Pancreas (tissue), 10 donors: Measurements from ENCODE around the gene EPHA8. TPM values are rescaled to one million over a fixed set of nuclear protein-coding genes. Genes with fewer than 3 reads are reported as not detected.

Experiments used
- ATAC-seq, 4 donors: fragments of 200-7000 bp; cut with Tn5 transposase; one replicate each; pipeline versions ENCODE4 v1.8.0 to v1.9.1; 2020; ENCODE audit warnings: mild to moderate bottlenecking in 4 of 4, moderate library complexity in 4 of 4
- DNase-seq, 6 donors: peaks; one replicate each; pipeline ENCODE4 v3.0.0-alpha.2; 2020
- FAIRE-seq: peaks from 2 replicates; lab custom pipeline; 2012; peaks lifted over from hg19 to GRCh38; lab: Jason Lieb, UNC
- H3K27ac ChIP-seq, 4 donors: fragments of 200-600 bp; sonication (generic); 1 replicate in 3 of 4; 2 replicates in 1 of 4; pipeline versions ENCODE4 v1.5.0 to v1.8.0; 2020
- H3K27me3 ChIP-seq, 4 donors: fragments of 200-600 bp; one replicate each; pipeline ENCODE4 v1.8.0; 2021
- H3K36me3 ChIP-seq, 3 donors: fragments of 200-600 bp; sonication (generic) in 1 of 3; one replicate each; pipeline versions ENCODE4 v1.5.0 to v1.8.0; 2020 to 2021
- H3K4me1 ChIP-seq, 3 donors: fragments of 200-600 bp; one replicate each; pipeline ENCODE4 v1.8.0; 2021
- H3K4me3 ChIP-seq, 4 donors: fragments of 200-600 bp; sonication (generic) in 2 of 4; one replicate each; pipeline versions ENCODE4 v1.5.0 to v1.8.0; 2020 to 2021
- H3K9me3 ChIP-seq, 4 donors: fragments of 200-600 bp; one replicate each; pipeline ENCODE4 v1.8.0; 2021
- WGBS, 2 donors: extraction: QIAGEN DNeasy Blood & Tissue Kit; methylation state at CpG; one replicate each; pipeline ENCODE4 v1.1.7; 2013; 5-methylcytosine and 5-hydroxymethylcytosine counted together
- intact Hi-C, 3 donors: fragments of 100-400 bp; cut with DNase I; formaldehyde crosslinking; loops; one replicate each; pipeline versions ENCODE4 v1.11.1 to v1.14.2; 2022
- polyA plus RNA-seq, 2 donors: library from polyadenylated mRNA; stranded (reverse); fragments of 200-250 nt; gene quantifications; one replicate each; pipeline ENCODE4 v1.2.3, GENCODE V29; 2013
- total RNA-seq, 6 donors: library from RNA; stranded (reverse); fragmentation: NEBNext Ultra II Directional in 4 of 6; extraction: Animal tissue kit (Norgen Biotek cat#: 25700) in 4 of 6; gene quantifications; one replicate each; pipeline versions ENCODE4 v1.2.1 to v1.2.4, GENCODE V29; 2021 to 2023
- TF ChIP-seq, protein P1 (sequence below), 4 donors: fragments of 200-600 bp; sonication (generic) in 3 of 4; IDR thresholded peaks; one replicate each; pipeline versions ENCODE4 v1.5.0 to v1.8.0; 2021; ENCODE audit warnings: antibody characterized with exemption in 4 of 4
- donor health status: healthy with polysubstance abuse.
- donor health status: DM: no; HTN: no; CAD: no; lungs with moderate emphysema.
- donor health status: DM: no; HTN: no; CAD: no.
- donor health status: control.
- donor health status: control.
- donor health status: Bipolar disorder and iron deficiency.
- donor health status: DM: yes; HTN: yes; CAD: no.
- donor health status: DM: no; HTN: no; CAD: no.
- donor health status: DM: no; HTN: no; CAD: no.
- donor health status: DM: yes; HTN: yes; CAD: no.

The EPHA8 gene
- total and polyA plus RNA-seq, 8 donors, result 0.57 to 8.1 (median 1.2) TPM

DNA sequence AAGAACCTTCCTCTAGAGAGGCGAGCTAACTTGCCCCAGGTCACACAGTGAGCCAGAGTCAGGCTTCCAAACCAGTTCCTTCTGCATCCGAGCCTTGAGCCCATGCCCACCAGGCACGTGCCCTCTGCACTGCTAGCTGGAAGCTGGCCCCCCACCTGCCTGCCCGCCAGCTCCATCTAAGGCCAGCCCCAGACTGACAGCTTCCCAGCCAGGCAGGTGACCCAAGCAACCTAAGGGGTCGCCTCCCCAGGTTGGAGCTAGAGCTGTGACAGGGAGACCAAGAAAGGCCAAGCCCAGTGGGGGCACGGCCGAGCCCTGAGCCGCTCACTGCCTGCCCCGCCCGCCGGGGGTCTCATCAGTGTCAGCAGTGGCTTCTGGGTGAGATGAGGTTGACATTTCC lies 53.3 kb downstream of the EPHA8 start:
- Histone ChIP-seq H3K4me3 (no peak overlapping the region), H3K27ac (no peak overlapping the region), H3K27me3 (no peaks in the 10 kb centered on the region), H3K4me1 (no peaks in the 10 kb centered on the region), H3K9me3 (no peaks in the 10 kb centered on the region), H3K36me3 (no peaks in the 10 kb centered on the region)
- TF ChIP-seq, protein P1, sequence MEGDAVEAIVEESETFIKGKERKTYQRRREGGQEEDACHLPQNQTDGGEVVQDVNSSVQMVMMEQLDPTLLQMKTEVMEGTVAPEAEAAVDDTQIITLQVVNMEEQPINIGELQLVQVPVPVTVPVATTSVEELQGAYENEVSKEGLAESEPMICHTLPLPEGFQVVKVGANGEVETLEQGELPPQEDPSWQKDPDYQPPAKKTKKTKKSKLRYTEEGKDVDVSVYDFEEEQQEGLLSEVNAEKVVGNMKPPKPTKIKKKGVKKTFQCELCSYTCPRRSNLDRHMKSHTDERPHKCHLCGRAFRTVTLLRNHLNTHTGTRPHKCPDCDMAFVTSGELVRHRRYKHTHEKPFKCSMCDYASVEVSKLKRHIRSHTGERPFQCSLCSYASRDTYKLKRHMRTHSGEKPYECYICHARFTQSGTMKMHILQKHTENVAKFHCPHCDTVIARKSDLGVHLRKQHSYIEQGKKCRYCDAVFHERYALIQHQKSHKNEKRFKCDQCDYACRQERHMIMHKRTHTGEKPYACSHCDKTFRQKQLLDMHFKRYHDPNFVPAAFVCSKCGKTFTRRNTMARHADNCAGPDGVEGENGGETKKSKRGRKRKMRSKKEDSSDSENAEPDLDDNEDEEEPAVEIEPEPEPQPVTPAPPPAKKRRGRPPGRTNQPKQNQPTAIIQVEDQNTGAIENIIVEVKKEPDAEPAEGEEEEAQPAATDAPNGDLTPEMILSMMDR (IDR thresholded peaks at IDR 0.05), result no peak
- intact Hi-C loops, result no loop called here
- WGBS, 2 donors, result 47 to 49% methylated on average over 11 of the region's 11 CpGs
- DNase-seq (no peak), FAIRE-seq (no peak), ATAC-seq (no peak)

GRCh38 chr1:22618056-22618455 lies 54.8 kb downstream of the EPHA8 start:
- Histone ChIP-seq H3K27ac (no peak overlapping the region), H3K27me3 (no peaks in the 10 kb centered on the region), H3K4me1 (no peaks in the 10 kb centered on the region), H3K36me3 (no peaks in the 10 kb centered on the region), H3K4me3 (no peak overlapping the region), H3K9me3 (no peaks in the 10 kb centered on the region)
- 40 to 41% methylated on average over 16 of the region's 16 CpGs for WGBS, 2 donors
- no peak for DNase-seq
- intact Hi-C loops, result no loop called here
- TF ChIP-seq, protein P1 (IDR thresholded peaks at IDR 0.05), result no peak
- no peak for FAIRE-seq
- no peak for ATAC-seq

GRCh38 chr1:22619252-22619651 lies 56.0 kb downstream of the EPHA8 start:
- no peak for ATAC-seq
- no peaks in the 10 kb centered on the region for H3K9me3 ChIP-seq
- H3K27ac ChIP-seq, result no peak overlapping the region
- DNase-seq, result no peak
- WGBS, 2 donors, result 67 to 73% methylated on average over 7 of the region's 7 CpGs
- TF ChIP-seq, protein P1 (IDR thresholded peaks at IDR 0.05), result no peak
- H3K4me3 ChIP-seq, result no peak overlapping the region
- no peaks in the 10 kb centered on the region for H3K27me3 ChIP-seq
- intact Hi-C loops, result no loop called here
- no peaks in the 10 kb centered on the region for H3K4me1 ChIP-seq
- no peaks in the 10 kb centered on the region for H3K36me3 ChIP-seq
- FAIRE-seq, result no peak

GRCh38 chr1:22619798-22620197 lies 56.5 kb downstream of the EPHA8 start:
- WGBS, 2 donors, result 48 to 57% methylated on average over 12 of the region's 12 CpGs
- Histone ChIP-seq H3K27me3 (no peaks in the 10 kb centered on the region), H3K36me3 (no peaks in the 10 kb centered on the region), H3K27ac (no peak overlapping the region), H3K4me3 (no peak overlapping the region), H3K4me1 (no peaks in the 10 kb centered on the region), H3K9me3 (no peaks in the 10 kb centered on the region)
- intact Hi-C loops, result no loop called here
- TF ChIP-seq, protein P1 (IDR thresholded peaks at IDR 0.05), result no peak
- DNase-seq (no peak), FAIRE-seq (no peak), ATAC-seq (no peak)

GRCh38 chr1:22621761-22622160 lies 58.5 kb downstream of the EPHA8 start:
- Histone ChIP-seq H3K27ac (no peak overlapping the region), H3K4me1 (no peaks in the 10 kb centered on the region), H3K9me3 (no peaks in the 10 kb centered on the region), H3K36me3 (no peaks in the 10 kb centered on the region), H3K27me3 (no peaks in the 10 kb centered on the region), H3K4me3 (no peak overlapping the region)
- ATAC-seq (no peak), FAIRE-seq (no peak), DNase-seq (no peak)
- TF ChIP-seq, protein P1 (IDR thresholded peaks at IDR 0.05), result no peak
- intact Hi-C loops, result no loop called here
- 58 to 73% methylated on average over 4 of the region's 4 CpGs for WGBS, 2 donors
